ENCODE measurements around the gene IGFBPL1. TPM values are rescaled to one million over a fixed set of nuclear protein-coding genes. Genes with fewer than 3 reads are reported as not detected.

IGFBPL1 gene
- total and polyA plus RNA-seq, 10 of the 15 experiments (the other 5 are each of a cell fraction or from before 2014, with no cell fraction given), result 0.25 TPM; not detected in 9

DNA sequence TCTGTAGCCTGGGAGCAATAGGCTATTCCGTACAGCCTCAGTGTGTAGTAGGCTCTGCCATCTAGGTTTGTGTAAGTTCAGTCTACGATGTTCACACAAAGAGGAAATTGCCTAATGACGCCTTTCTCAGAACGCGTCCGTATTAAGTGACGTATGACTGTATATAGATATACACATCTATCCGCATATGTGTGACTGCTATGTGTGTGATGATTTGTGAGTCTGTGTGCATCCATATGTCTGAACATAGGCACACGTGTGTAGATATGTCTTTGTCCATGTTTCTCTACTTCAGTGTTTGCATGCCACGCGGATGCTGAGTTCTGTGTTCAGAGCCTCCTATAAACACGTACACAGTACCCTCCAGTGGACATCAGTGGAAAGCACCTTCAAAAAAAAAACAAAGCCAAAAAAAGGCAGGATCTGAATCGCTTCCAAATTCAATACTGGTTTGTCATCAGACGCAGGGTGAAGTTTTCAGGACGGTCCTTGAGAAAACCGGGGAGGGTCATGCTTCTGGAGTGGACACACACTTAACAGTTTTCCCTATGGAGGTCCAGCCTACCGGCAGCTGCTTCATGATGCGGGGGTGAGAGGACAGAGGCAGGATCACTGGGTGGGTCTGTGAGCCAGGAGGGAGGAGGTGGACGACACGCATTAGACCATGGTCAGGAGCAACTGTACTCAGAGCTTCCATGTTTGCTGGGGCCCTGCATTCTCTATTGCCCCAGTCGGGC lies 61.2 kb downstream of the IGFBPL1 start (continued):
- TF ChIP-seq, protein P1, sequence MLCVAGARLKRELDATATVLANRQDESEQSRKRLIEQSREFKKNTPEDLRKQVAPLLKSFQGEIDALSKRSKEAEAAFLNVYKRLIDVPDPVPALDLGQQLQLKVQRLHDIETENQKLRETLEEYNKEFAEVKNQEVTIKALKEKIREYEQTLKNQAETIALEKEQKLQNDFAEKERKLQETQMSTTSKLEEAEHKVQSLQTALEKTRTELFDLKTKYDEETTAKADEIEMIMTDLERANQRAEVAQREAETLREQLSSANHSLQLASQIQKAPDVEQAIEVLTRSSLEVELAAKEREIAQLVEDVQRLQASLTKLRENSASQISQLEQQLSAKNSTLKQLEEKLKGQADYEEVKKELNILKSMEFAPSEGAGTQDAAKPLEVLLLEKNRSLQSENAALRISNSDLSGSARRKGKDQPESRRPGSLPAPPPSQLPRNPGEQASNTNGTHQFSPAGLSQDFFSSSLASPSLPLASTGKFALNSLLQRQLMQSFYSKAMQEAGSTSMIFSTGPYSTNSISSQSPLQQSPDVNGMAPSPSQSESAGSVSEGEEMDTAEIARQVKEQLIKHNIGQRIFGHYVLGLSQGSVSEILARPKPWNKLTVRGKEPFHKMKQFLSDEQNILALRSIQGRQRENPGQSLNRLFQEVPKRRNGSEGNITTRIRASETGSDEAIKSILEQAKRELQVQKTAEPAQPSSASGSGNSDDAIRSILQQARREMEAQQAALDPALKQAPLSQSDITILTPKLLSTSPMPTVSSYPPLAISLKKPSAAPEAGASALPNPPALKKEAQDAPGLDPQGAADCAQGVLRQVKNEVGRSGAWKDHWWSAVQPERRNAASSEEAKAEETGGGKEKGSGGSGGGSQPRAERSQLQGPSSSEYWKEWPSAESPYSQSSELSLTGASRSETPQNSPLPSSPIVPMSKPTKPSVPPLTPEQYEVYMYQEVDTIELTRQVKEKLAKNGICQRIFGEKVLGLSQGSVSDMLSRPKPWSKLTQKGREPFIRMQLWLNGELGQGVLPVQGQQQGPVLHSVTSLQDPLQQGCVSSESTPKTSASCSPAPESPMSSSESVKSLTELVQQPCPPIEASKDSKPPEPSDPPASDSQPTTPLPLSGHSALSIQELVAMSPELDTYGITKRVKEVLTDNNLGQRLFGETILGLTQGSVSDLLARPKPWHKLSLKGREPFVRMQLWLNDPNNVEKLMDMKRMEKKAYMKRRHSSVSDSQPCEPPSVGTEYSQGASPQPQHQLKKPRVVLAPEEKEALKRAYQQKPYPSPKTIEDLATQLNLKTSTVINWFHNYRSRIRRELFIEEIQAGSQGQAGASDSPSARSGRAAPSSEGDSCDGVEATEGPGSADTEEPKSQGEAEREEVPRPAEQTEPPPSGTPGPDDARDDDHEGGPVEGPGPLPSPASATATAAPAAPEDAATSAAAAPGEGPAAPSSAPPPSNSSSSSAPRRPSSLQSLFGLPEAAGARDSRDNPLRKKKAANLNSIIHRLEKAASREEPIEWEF (IDR thresholded peaks at IDR 0.05; ENCODE audit: insufficient replicate concordance, low read depth, low read length), result no peak
- TF ChIP-seq, protein P2, sequence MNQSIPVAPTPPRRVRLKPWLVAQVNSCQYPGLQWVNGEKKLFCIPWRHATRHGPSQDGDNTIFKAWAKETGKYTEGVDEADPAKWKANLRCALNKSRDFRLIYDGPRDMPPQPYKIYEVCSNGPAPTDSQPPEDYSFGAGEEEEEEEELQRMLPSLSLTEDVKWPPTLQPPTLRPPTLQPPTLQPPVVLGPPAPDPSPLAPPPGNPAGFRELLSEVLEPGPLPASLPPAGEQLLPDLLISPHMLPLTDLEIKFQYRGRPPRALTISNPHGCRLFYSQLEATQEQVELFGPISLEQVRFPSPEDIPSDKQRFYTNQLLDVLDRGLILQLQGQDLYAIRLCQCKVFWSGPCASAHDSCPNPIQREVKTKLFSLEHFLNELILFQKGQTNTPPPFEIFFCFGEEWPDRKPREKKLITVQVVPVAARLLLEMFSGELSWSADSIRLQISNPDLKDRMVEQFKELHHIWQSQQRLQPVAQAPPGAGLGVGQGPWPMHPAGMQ (IDR thresholded peaks at IDR 0.05; ENCODE audit: borderline replicate concordance), result no peak
- TF ChIP-seq RELA (IDR thresholded peaks at IDR 0.05; ENCODE audit: borderline replicate concordance, partially characterized antibody), result peak; percentile 40
- TF ChIP-seq, protein P3, sequence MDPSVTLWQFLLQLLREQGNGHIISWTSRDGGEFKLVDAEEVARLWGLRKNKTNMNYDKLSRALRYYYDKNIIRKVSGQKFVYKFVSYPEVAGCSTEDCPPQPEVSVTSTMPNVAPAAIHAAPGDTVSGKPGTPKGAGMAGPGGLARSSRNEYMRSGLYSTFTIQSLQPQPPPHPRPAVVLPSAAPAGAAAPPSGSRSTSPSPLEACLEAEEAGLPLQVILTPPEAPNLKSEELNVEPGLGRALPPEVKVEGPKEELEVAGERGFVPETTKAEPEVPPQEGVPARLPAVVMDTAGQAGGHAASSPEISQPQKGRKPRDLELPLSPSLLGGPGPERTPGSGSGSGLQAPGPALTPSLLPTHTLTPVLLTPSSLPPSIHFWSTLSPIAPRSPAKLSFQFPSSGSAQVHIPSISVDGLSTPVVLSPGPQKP (IDR thresholded peaks at IDR 0.05; ENCODE audit: low read depth, low read length), result no peak
- TF ChIP-seq WRNIP1 (IDR thresholded peaks at IDR 0.05; ENCODE audit: borderline replicate concordance, low read depth, low read length), result no peak
- TF ChIP-seq TARDBP (IDR thresholded peaks at IDR 0.05; ENCODE audit: borderline replicate concordance), result no peak
- no peak for TF ChIP-seq GATAD2B (conservative IDR thresholded peaks at IDR 0.05; ENCODE audit: low read depth)
- TF ChIP-seq DPF2 (IDR thresholded peaks at IDR 0.05), result no peak
- TF ChIP-seq MTA2 (IDR thresholded peaks at IDR 0.05; ENCODE audit: low read depth), result no peak
- TF ChIP-seq SREBF2 (IDR thresholded peaks at IDR 0.05; ENCODE audit: low read length), result no peak
- peak; percentile 87 for TF ChIP-seq SMC3 (IDR thresholded peaks at IDR 0.05; ENCODE audit: borderline replicate concordance, low read length)
- TF ChIP-seq MYB (IDR thresholded peaks at IDR 0.05; ENCODE audit: borderline replicate concordance, low read depth, low read length), result no peak
- TF ChIP-seq RCOR1 (conservative IDR thresholded peaks at IDR 0.05; ENCODE audit: low read depth, low read length), result no peak
- TF ChIP-seq RAD21 (IDR thresholded peaks at IDR 0.05; ENCODE audit: insufficient read depth, low read depth, low read length), result peak; percentile 87
- TF ChIP-seq IRF4 (IDR thresholded peaks at IDR 0.05; ENCODE audit: low read depth, low read length), result no peak
